Fibroblast of pulmonary artery (primary cell): Measurements from ENCODE around the gene LEPROT.

ENCODE experiments used
- DNase-seq: peaks from one replicate; pipeline ENCODE4 v3.0.0-alpha.2; 2010; ENCODE audit warnings: low read depth
- H3K4me3 ChIP-seq: replicated peaks from 2 replicates; pipeline ENCODE4 v1.5.1; 2011; ENCODE audit warnings: low read depth, mild to moderate bottlenecking, control low read depth, low read length, moderate library complexity
- TF ChIP-seq, protein P1 (sequence below): IDR thresholded peaks from 2 replicates; pipeline ENCODE4 v1.5.1; 2011; ENCODE audit warnings: mild to moderate bottlenecking, control low read depth, low read length, inconsistent platforms; ENCODE audit errors: missing control alignments

LEPROT gene

GRCh38 chr1:65435987-65436386 lies 15.5 kb downstream of the LEPROT start:
- DNase-seq: peak; percentile 59
- H3K4me3 ChIP-seq: no peak overlapping the region
- TF ChIP-seq, protein P1, sequence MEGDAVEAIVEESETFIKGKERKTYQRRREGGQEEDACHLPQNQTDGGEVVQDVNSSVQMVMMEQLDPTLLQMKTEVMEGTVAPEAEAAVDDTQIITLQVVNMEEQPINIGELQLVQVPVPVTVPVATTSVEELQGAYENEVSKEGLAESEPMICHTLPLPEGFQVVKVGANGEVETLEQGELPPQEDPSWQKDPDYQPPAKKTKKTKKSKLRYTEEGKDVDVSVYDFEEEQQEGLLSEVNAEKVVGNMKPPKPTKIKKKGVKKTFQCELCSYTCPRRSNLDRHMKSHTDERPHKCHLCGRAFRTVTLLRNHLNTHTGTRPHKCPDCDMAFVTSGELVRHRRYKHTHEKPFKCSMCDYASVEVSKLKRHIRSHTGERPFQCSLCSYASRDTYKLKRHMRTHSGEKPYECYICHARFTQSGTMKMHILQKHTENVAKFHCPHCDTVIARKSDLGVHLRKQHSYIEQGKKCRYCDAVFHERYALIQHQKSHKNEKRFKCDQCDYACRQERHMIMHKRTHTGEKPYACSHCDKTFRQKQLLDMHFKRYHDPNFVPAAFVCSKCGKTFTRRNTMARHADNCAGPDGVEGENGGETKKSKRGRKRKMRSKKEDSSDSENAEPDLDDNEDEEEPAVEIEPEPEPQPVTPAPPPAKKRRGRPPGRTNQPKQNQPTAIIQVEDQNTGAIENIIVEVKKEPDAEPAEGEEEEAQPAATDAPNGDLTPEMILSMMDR: no peak

- TF ChIP-seq, protein P1: no peak
- DNase-seq: no peak
- H3K4me3 ChIP-seq: no peak overlapping the region
Measured at GRCh38 chr1:65437616-65438015, 17.1 kb downstream of the LEPROT start.

DNA sequence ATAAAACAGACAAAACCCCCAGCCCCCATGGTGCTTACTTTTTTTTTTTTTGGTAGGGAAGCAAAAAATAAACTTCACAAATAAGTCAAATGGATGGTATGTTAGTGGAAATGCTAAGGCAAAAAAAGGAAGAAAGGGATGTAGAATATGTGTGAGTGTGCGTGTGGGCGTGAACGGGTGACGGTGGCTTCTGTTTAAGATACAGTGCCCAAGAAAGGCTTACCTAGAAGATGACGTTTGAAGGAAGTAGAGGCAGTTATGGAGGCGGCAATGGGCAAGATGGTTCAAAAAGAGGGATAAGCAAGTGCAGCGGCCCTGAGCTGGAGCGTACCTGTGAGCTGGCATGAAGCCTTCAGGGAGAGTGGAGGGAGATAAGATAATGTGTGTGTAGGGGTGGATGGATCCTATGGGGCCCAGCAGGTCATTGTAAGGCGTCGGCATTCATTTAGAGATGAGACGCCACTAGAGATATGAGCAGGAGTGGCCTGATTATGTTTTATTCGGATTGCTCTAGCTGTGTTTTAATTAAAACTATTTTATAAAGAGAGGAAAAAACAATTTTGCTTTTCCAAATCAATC lies 19.9 kb downstream of the LEPROT start:
- no peak overlapping the region for H3K4me3 ChIP-seq
- no peak for DNase-seq
- TF ChIP-seq, protein P1: no peak

- TF ChIP-seq, protein P1: no peak
- peak; percentile 41 for DNase-seq
- no peak overlapping the region for H3K4me3 ChIP-seq
Measured at GRCh38 chr1:65440915-65441314, 20.4 kb downstream of the LEPROT start.

- TF ChIP-seq, protein P1: no peak
- peak; percentile 49 for DNase-seq
- H3K4me3 ChIP-seq: no peak overlapping the region
Measured at GRCh38 chr1:65441464-65441863, 21.0 kb downstream of the LEPROT start.

- no peak for DNase-seq
- H3K4me3 ChIP-seq: no peak overlapping the region
- TF ChIP-seq, protein P1: no peak
Measured at GRCh38 chr1:65442442-65442841, 22.0 kb downstream of the LEPROT start.

DNA sequence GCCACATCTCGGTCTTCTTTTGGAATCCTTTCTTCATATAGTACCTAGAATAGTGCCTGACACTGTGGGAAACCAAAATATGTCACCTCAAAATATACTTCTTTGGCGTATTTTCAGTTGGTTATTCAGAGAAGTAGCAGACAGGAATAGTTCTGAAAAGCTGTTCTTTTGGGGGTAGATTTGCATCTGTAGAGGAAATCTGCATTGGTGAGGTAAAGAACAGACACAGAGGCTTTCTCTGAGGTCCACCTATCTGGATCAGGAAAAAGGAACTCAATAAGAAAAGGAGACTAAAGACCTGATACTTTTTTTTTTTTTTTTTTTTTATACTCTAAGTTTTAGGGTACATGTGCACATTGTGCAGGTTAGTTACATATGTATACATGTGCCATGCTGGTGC lies 23.2 kb downstream of the LEPROT start:
- no peak for DNase-seq
- H3K4me3 ChIP-seq: no peak overlapping the region
- TF ChIP-seq, protein P1: no peak
